HepG2 (cell line): ENCODE measurements around the gene PTPRF. TPM values are rescaled to one million over a fixed set of nuclear protein-coding genes. Genes with fewer than 3 reads are reported as not detected.
A peak's percentile ranks its signal among the peaks of the same experiment; 100 is the strongest.

Experiments used
- ARHGAP35 ChIP-seq: sonication (generic); formaldehyde crosslinking; IDR thresholded peaks from 2 replicates; pipeline ENCODE4 v1.9.0; 2022; ENCODE audit warnings: mild to moderate bottlenecking, inconsistent platforms, moderate library complexity, missing genetic modification reagents, borderline replicate concordance
- EED ChIP-seq: sonication (generic); formaldehyde crosslinking; IDR thresholded peaks from 2 replicates; pipeline ENCODE4 v1.5.0; 2020; ENCODE audit warnings: mild to moderate bottlenecking, missing genetic modification reagents
- ETV5 ChIP-seq: IDR thresholded peaks from 2 replicates; pipeline ENCODE4 v1.6.1; 2018; ENCODE audit warnings: missing biosample characterization, missing genetic modification reagents, inconsistent platforms, borderline replicate concordance
- HOXA5 ChIP-seq: sonication (generic); formaldehyde crosslinking; IDR thresholded peaks from 2 replicates; pipeline ENCODE4 v1.4.0; 2020; ENCODE audit warnings: missing genetic modification reagents
- MTA1 ChIP-seq: sonication (generic); formaldehyde crosslinking; IDR thresholded peaks from 2 replicates; pipeline ENCODE4 v1.4.0; 2020; ENCODE audit warnings: missing genetic modification reagents, mild to moderate bottlenecking, borderline replicate concordance
- NFYC ChIP-seq: IDR thresholded peaks from 2 replicates; pipeline ENCODE4 v1.6.1; 2016; ENCODE audit warnings: missing genetic modification reagents, missing compliant biosample characterization
- NR2C2 ChIP-seq: sonication (generic); formaldehyde crosslinking; IDR thresholded peaks from 2 replicates; pipeline ENCODE4 v1.4.0; 2020; ENCODE audit warnings: missing genetic modification reagents, mild to moderate bottlenecking, moderate library complexity, borderline replicate concordance
- PHF8 ChIP-seq: sonication (generic); formaldehyde crosslinking; IDR thresholded peaks from 2 replicates; pipeline ENCODE4 v1.5.0; 2020; ENCODE audit warnings: missing genetic modification reagents
- RAD21 ChIP-seq: fragments of 450-650 bp; formaldehyde crosslinking; IDR thresholded peaks from 2 replicates; pipeline ENCODE4 v1.5.0; 2020; ENCODE audit warnings: mild to moderate bottlenecking
- SNAPC5 ChIP-seq: sonication (generic); formaldehyde crosslinking; IDR thresholded peaks from 2 replicates; pipeline ENCODE4 v1.8.1; 2023; ENCODE audit warnings: mild to moderate bottlenecking, missing genetic modification reagents, borderline replicate concordance
- SOX6 ChIP-seq, 2 experiments: fragments of 450-650 bp in 1 of 2; sonication (generic) in 1 of 2; formaldehyde crosslinking in 1 of 2; IDR thresholded peaks; 2 replicates each; pipeline versions ENCODE4 v1.4.0 to v1.6.1; 2017 to 2020; ENCODE audit warnings: antibody characterized with exemption in 1 of 2, mild to moderate bottlenecking in 1 of 2, missing genetic modification reagents in 1 of 2
- STAG1 ChIP-seq: sonication (generic); formaldehyde crosslinking; IDR thresholded peaks from 2 replicates; pipeline ENCODE4 v1.4.0; 2020; ENCODE audit warnings: missing genetic modification reagents
- TBL1XR1 ChIP-seq: fragments of 150-350 bp; IDR thresholded peaks from 2 replicates; pipeline ENCODE4 v1.6.1; 2014; ENCODE audit warnings: borderline replicate concordance, low read length; ENCODE audit not compliant: partially characterized antibody
- TOE1 ChIP-seq: sonication (generic); formaldehyde crosslinking; IDR thresholded peaks from 2 replicates; pipeline ENCODE4 v1.4.0; 2020; ENCODE audit warnings: mild to moderate bottlenecking, missing genetic modification reagents
- ZBTB1 ChIP-seq: sonication (generic); formaldehyde crosslinking; IDR thresholded peaks from 2 replicates; pipeline ENCODE4 v1.4.0; 2020; ENCODE audit warnings: missing genetic modification reagents, borderline replicate concordance
- ZBTB42 ChIP-seq: sonication (generic); formaldehyde crosslinking; IDR thresholded peaks from 2 replicates; pipeline ENCODE4 v1.5.0; 2020; ENCODE audit warnings: mild to moderate bottlenecking, missing genetic modification reagents
- ZFP91 ChIP-seq: sonication (generic); formaldehyde crosslinking; IDR thresholded peaks from 2 replicates; pipeline ENCODE4 v1.9.0; 2022; ENCODE audit warnings: missing genetic modification reagents, mild to moderate bottlenecking, borderline replicate concordance
- ZIK1 ChIP-seq: sonication (generic); formaldehyde crosslinking; IDR thresholded peaks from 2 replicates; pipeline ENCODE4 v1.5.0; 2020; ENCODE audit warnings: mild to moderate bottlenecking, low read depth, missing genetic modification reagents, borderline replicate concordance
- ZNF256 ChIP-seq: sonication (generic); formaldehyde crosslinking; conservative IDR thresholded peaks from 2 replicates; pipeline ENCODE4 v1.4.0; 2020; ENCODE audit warnings: missing genetic modification reagents
- ZNF317 ChIP-seq: sonication (generic); formaldehyde crosslinking; IDR thresholded peaks from 2 replicates; pipeline ENCODE4 v1.5.0; 2020; ENCODE audit warnings: mild to moderate bottlenecking, missing genetic modification reagents
- ZNF580 ChIP-seq: IDR thresholded peaks from 2 replicates; pipeline ENCODE4 v1.6.1; 2016; ENCODE audit warnings: low read depth, borderline replicate concordance
- ZSCAN21 ChIP-seq: sonication (generic); formaldehyde crosslinking; IDR thresholded peaks from 2 replicates; pipeline ENCODE4 v1.8.0; 2022; ENCODE audit warnings: mild to moderate bottlenecking, missing genetic modification reagents, moderate library complexity, borderline replicate concordance
- polyA plus RNA-seq, 8 experiments: library from polyadenylated mRNA; depleted of rRNA in 3 of 8; stranded (reverse) in 7 of 8; unstranded in 1 of 8; fragments of >200 nt; fragmentation: Illumina TruSeq in 4 of 8; extraction: Trizol in 4 of 8; gene quantifications; 2 replicates each; pipeline versions ENCODE4 v1.2.1 to v1.2.3, GENCODE V29; 2011 to 2016; ENCODE audit warnings: low read depth in 4 of 8, missing spikeins in 1 of 8, mixed read lengths in 1 of 8; ENCODE audit not compliant: insufficient read depth in 1 of 8
- total RNA-seq, 5 experiments: library from RNA; depleted of rRNA; stranded (reverse); fragments of >200 nt; fragmentation: Illumina TruSeq; extraction: Trizol; gene quantifications; 2 replicates each; pipeline ENCODE4 v1.2.3, GENCODE V29; 2016; ENCODE audit warnings: low read depth in 1 of 5
- TF ChIP-seq, protein P1 (sequence below): sonication (generic); formaldehyde crosslinking; conservative IDR thresholded peaks from 2 replicates; pipeline ENCODE4 v1.5.0; 2020; ENCODE audit warnings: missing genetic modification reagents

Gene PTPRF
- total and polyA plus RNA-seq, 2 of the 13 experiments (the other 11 are each of a cell fraction or from before 2014, with no cell fraction given) = 55.9 to 167 TPM

DNA sequence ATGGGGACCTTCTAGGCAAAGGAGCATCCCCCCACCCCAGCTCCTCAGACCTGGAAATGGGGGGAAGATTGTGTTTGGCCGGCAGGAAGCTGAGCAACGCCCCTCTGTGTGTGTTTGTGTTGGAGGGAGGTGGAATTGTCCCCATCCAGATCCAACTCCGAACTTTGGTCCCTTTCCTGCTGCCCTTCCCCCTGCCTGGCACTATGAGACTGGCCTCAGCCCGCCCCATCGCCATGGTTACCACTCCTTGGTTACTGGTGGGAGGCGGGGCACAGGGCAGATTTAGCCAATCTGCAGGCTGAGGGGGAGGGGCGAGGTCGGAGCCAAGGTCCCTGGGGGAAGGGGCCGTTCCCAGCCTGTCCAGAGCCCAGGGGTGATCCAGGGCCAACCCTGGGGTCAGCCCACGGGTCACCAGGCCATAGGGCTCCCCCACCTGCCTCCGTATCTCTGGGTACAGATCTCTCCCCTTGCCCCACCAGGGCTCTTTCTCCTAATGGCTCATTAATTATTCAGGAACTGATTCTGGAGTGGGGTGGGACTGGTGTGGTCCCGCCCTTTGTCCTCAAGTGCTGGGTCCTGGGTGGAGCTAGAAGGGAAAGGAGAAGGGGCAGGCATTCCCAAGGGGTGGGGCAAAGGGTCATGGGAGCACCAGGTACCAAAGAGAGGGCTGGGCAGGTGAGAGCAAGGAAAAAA lies 15.2 kb downstream of the PTPRF start (continued):
- TF ChIP-seq SNAPC5 (peak; percentile 65; the same call in 1 of the 2 replicates), HOXA5 (CRISPR knock-in tag) (no peak), ZNF317 (0 out of 2 replicates have a peak, but pooled peaks have one; percentile 2), EED (CRISPR knock-in tag) (peak; percentile 63; the same call in 1 of the 2 replicates), MTA1 (CRISPR knock-in tag) (peak; percentile 76; the same call in 1 of the 2 replicates), ZBTB1 (CRISPR knock-in tag) (no peak), STAG1 (peak; percentile 5; the same call in 1 of the 2 replicates), ZIK1 (CRISPR knock-in tag) (no peak), ETV5 (peak; percentile 79), ZFP91 (CRISPR knock-in tag) (peak; percentile 49; the same call in 1 of the 2 replicates), ARHGAP35 (CRISPR knock-in tag) (no peak), ZNF256 (no peak), NFYC (CRISPR knock-in tag) (peak; percentile 76), PHF8 (no peak), ZSCAN21 (0 out of 2 replicates have a peak, but pooled peaks have one; percentile 32), SOX6 (IDR thresholded peaks at IDR 0.05) (no peak), SOX6 (CRISPR knock-in tag; IDR thresholded peaks at IDR 0.05) (peak; percentile 81), ZNF580 (CRISPR knock-in tag) (no peak), RAD21 (CRISPR knock-in tag) (no peak), ZBTB42 (CRISPR knock-in tag) (no peak), TBL1XR1 (peak; percentile 95), NR2C2 (CRISPR knock-in tag) (peak; percentile 85), TOE1 (CRISPR knock-in tag) (no peak)
- TF ChIP-seq, protein P1, sequence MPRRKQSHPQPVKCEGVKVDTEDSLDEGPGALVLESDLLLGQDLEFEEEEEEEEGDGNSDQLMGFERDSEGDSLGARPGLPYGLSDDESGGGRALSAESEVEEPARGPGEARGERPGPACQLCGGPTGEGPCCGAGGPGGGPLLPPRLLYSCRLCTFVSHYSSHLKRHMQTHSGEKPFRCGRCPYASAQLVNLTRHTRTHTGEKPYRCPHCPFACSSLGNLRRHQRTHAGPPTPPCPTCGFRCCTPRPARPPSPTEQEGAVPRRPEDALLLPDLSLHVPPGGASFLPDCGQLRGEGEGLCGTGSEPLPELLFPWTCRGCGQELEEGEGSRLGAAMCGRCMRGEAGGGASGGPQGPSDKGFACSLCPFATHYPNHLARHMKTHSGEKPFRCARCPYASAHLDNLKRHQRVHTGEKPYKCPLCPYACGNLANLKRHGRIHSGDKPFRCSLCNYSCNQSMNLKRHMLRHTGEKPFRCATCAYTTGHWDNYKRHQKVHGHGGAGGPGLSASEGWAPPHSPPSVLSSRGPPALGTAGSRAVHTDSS (CRISPR knock-in tag) = no peak
